SW480 (cell line): ENCODE measurements around the gene AQP7.
A peak's percentile ranks its signal among the peaks of the same experiment; 100 is the strongest.
"Not testable (repeated sequence)": the region's sequence is repeated elsewhere in the genome, so short reads cannot be mapped to it uniquely, and the experiment has no call there.

ENCODE experiments used
- DNase-seq: peaks from one replicate; pipeline ENCODE4 v3.0.0-alpha.2; 2016; ENCODE audit warnings: low spot score

The AQP7 gene

GRCh38 chr9:33374634-33375237, 27.6 kb downstream of the AQP7 start:
- DNase-seq, result peak; percentile 66

- no peak for DNase-seq
Measured at GRCh38 chr9:33374190-33374589, 28.2 kb downstream of the AQP7 start.

GRCh38 chr9:33372900-33373299, 29.5 kb downstream of the AQP7 start:
- DNase-seq, result no peak

GRCh38 chr9:33366979-33367480, 35.3 kb downstream of the AQP7 start:
- no peak for DNase-seq

- DNase-seq, result not testable (repeated sequence)
Measured at GRCh38 chr9:33364814-33365213, 37.6 kb downstream of the AQP7 start.

- DNase-seq, result no peak
Measured at GRCh38 chr9:33364127-33364526, 38.2 kb downstream of the AQP7 start.

- DNase-seq, result not testable (repeated sequence)
Measured at GRCh38 chr9:33358641-33359040, 43.7 kb downstream of the AQP7 start.

- DNase-seq, result no peak
Measured at GRCh38 chr9:33355933-33356332, 46.4 kb downstream of the AQP7 start.

- DNase-seq, result no peak
Measured at GRCh38 chr9:33354651-33355211, 47.6 kb downstream of the AQP7 start.

- no peak for DNase-seq
Measured at GRCh38 chr9:33351547-33351946, 50.8 kb downstream of the AQP7 start.

GRCh38 chr9:33350310-33350709, 52.1 kb downstream of the AQP7 start:
- peak; percentile 13 for DNase-seq

GRCh38 chr9:33349743-33350142, 52.6 kb downstream of the AQP7 start:
- no peak for DNase-seq

- DNase-seq, result no peak
Measured at GRCh38 chr9:33348998-33349397, 53.4 kb downstream of the AQP7 start.

GRCh38 chr9:33346564-33346963, 55.8 kb downstream of the AQP7 start:
- DNase-seq, result no peak

GRCh38 chr9:33344145-33344544, 58.2 kb downstream of the AQP7 start:
- DNase-seq, result no peak

- no peak for DNase-seq
Measured at GRCh38 chr9:33341182-33341581, 61.2 kb downstream of the AQP7 start.

GRCh38 chr9:33340186-33340585, 62.2 kb downstream of the AQP7 start:
- DNase-seq, result no peak
